Measurements from ENCODE around the gene ZNF638.

DNA sequence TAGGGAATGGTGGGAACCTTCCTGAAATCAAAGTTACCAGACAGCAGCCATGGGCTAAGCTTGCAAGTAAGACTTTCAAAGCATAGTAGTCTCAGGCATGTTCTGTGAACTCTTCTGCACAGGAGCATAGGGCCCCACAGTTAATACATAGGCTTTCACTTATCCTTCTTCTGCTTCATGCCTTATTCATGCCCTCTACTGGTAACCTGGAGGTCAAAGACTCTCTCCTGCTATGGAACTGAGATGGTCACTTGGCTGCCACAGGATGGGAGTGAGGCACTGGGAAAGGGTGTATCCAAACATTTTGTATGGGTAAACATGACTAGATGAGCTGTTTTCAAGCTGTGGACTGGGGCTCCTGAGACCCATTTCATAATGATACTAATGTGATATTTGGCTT, 49.1 kb upstream of the ZNF638 start:
- TF ChIP-seq POLR2A (IDR thresholded peaks at IDR 0.05) = no peak
- TF ChIP-seq, protein P1, sequence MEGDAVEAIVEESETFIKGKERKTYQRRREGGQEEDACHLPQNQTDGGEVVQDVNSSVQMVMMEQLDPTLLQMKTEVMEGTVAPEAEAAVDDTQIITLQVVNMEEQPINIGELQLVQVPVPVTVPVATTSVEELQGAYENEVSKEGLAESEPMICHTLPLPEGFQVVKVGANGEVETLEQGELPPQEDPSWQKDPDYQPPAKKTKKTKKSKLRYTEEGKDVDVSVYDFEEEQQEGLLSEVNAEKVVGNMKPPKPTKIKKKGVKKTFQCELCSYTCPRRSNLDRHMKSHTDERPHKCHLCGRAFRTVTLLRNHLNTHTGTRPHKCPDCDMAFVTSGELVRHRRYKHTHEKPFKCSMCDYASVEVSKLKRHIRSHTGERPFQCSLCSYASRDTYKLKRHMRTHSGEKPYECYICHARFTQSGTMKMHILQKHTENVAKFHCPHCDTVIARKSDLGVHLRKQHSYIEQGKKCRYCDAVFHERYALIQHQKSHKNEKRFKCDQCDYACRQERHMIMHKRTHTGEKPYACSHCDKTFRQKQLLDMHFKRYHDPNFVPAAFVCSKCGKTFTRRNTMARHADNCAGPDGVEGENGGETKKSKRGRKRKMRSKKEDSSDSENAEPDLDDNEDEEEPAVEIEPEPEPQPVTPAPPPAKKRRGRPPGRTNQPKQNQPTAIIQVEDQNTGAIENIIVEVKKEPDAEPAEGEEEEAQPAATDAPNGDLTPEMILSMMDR (IDR thresholded peaks at IDR 0.05) = no peak

All from thyroid gland (tissue), 4 donors.